T follicular helper cell (primary cell): ENCODE measurements around the gene KCNV2.

Experiments
- DNase-seq: peaks from one replicate; pipeline ENCODE4 v3.0.0-alpha.2; 2020; ENCODE audit warnings: low read depth

The KCNV2 gene

DNA sequence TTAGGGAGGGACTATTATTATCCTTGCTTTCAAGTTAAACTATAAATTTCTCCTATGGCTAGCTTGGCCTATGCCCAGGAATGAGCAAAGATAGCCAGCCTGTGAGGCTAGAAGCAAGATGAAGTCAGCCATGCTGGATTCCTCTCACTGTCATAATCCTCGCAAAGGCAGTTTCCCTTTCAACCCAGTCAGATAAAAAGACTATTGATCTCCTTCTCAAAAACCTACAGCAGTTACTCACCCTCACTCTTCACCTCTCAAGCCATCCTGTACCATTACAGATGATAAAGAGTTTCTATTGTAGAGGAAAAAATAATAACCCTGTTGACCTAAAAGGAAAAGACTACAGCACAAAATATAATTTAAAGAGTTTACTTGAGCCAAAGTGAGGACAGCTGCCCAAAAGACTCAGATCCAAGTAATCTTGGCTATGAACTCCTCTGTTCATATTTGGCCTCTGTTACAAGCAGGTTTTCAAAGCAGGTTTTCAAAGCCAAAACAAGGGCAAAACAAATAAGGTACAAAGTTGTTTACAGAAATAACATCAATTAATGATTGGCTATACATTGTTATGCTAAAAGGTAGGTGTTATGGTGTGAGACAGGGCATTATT, 41.7 kb downstream of the KCNV2 start:
- DNase-seq: no peak

DNA sequence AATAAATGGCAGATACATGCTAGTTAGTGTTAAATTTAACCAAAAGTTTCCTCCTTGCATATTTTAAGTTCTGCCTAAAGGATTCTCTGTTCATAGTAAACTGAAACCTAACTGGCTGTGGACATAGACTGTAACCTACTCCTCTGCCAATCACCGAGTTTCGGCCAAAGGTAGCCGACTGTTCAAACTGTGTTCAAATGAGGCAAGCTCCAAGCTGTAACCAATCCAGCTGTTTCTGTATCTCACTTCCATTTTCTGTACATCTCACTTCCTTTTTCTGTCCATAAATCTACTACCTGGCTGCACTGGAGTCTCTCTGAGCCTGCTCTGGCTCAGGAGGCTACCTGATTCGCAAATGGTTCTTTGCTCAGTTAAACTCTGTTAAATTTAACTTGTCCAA, 44.1 kb downstream of the KCNV2 start:
- no peak for DNase-seq

DNA sequence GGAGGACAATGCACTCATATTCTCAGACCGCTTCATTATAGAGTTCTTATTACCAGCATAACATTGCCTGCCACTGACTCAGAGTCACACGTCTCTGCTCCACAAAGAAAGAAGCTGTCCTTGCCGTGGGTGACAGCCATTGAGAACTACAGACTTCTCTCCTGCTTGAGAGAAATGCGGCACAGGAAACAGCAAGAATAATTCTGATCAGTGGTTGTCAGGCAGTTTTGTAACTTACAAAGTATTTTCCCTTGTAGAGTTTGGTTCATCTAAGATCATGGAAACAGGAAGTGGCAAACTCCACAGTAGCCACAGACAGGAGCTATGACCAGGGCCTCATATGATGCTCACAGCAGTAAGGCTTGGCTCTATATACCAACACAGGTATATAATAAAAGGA, 47.0 kb downstream of the KCNV2 start:
- no peak for DNase-seq

DNA sequence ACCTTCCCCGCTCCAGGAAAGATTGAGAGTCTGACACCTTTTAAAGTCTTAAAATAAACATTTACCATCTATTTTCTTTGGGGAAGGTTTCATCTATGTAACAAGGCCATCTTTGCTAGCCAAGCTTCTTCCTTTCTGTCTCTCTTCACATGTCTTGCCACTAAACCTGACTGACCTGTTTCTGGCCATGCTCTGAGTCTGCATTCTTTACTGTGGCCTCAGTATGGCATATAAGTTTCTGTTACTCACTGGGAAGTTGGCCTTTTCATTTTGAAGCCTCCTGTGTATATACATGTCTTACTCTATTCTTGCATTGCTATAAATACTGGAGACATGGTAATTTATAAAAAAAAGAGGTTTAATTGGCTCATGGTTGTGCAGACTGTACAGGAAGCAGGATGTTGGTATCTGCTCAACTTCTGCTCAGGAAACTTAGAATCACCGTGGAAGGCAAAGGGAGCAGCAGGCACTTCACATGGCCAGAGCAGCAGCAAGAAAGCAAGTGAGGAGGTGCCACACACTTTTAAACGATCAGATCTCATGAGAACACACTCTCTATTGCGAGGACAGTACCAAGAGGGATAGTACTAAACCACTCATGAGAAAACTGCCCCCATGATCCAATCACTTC, 48.1 kb downstream of the KCNV2 start:
- no peak for DNase-seq

DNA sequence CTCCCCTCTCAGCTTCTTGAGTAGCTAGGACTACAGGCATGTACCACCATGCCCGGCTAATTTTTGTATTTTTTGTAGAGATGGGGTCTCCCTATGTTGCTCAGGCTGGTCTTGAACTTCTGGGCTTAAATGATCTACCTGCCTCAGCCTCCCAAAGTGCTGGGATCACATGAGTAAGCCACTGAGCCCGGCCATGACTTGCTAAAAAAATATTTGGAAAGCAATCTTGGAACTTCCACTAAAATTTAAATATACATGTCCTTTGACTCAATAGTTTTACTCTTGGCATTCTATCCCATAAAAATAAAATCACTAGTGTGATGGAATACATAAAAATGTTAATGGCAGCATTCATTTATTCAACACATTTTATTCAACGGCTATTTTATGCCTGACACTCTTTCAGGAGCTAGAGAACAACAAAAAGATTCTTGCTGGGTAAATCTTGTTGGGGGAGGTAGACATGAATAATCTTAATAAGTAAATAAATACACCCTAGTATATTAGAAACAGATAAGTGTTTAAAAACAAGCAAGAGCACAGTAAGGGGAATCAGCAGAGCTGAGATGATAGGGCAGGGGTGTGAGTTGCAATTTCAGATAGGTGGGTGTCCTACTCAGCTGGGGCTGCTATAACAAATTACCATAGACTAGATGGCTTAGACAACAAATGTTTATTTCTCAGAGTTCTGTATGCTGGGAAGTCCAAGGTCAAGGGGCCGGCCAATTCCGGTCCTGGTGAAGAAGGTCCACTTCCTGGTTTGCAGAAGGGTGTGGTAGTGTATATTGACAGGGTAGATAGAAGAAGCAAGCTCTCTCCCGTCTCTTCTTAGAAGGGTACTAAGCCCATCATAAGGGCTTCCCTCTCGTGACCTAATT, 50.7 kb downstream of the KCNV2 start:
- no peak for DNase-seq

DNA sequence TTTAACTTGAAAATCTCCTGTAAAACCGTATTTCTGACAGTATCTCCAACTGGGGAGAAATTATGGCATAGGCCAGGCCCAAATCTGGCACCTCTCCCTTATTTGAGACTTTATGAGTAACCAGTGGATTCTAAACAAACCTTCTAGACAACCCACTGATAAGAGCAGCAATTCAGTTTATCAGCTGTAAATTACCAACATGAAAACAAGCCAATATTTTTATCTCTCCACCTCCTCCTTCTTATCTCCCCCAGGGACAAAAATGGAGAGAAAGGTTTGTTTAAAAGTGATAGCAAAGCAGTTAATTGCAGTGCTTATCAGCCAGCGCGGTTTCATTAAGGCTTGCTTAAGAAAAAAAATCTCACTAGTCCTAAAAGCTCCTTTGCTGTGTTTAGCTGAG, 53.8 kb downstream of the KCNV2 start:
- no peak for DNase-seq

DNA sequence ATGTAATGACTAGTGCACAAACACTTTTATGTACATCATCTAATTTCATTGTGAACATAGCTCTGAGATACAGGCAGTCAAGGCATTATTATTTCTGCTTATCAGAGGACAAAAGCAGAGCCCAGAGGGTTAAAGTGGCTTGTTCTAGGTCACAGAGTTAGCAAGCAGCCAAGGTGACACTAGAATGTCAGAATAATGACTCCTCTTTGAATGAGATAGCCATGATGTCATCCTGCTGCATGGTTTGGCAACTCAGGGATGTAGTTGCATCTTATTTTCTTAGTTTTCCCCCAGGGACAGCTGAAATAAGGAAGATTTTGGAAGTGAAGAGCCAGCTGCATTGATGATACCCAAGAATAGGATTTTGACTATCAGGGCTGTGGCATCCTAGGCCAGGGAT, 54.4 kb downstream of the KCNV2 start:
- no peak for DNase-seq

DNA sequence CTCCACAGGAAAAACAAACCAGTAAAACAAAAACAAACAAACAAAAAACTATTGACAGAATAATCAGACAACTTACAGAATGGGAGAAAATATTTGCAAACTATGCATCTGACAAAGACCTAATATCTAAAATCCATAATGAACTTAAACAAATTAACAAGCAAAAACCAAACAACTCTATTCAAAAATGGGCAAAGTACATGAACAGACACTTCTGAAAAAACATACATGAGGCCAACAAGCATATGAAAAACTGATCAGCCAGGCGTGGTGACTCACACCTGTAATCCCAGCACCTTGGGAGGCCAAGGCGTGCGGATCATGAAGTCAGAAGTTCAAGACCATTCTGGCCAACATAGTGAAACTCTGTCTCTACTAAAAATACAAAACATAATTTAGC, 60.1 kb downstream of the KCNV2 start:
- DNase-seq: no peak

DNA sequence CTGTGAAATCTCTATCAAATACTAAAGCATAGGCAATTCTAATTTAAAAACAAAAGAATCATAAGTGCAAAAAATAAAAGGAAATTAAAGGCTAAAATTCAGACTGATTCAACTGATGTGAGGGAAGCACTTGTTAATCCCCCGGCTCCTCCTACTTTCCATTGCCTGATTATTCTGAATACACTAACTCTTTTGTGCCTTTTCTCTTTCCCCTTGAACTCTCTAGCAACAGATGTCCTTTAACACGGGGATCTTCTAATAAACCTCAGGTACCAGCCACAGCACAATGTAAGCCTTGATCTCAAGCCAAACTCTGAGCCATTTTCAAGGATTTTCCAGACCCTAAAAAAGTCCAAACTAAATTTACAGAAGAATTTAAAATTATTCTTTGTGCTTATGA, 61.5 kb downstream of the KCNV2 start:
- DNase-seq: no peak
